OCI-LY1 (cell line): Measurements from ENCODE around the gene CDH8.

ENCODE experiments used
- H2AFZ ChIP-seq: fragments of 200-600 bp; sonication (generic), shearing (Covaris generic); 2 replicates; pipeline ENCODE4 v1.6.0; 2014; ENCODE audit warnings: antibody characterized with exemption, mild to moderate bottlenecking, low read length
- H3F3A ChIP-seq: fragments of 200-600 bp; sonication (generic), shearing (Covaris generic); 2 replicates; pipeline ENCODE4 v1.6.0; 2014; ENCODE audit warnings: mild to moderate bottlenecking, antibody characterized with exemption, low read length, moderate library complexity; ENCODE audit not compliant: insufficient read depth
- H3K27ac ChIP-seq: fragments of 200-600 bp; sonication (generic); 2 replicates; pipeline ENCODE4 v1.5.1; 2014; ENCODE audit warnings: low read length, mixed run types, mild to moderate bottlenecking, low read depth; ENCODE audit not compliant: poor library complexity, severe bottlenecking
- H3K27me3 ChIP-seq: fragments of 200-600 bp; sonication (generic); 2 replicates; pipeline ENCODE4 v1.6.0; 2014; ENCODE audit warnings: antibody characterized with exemption, mild to moderate bottlenecking, low read length, moderate library complexity; ENCODE audit not compliant: insufficient read depth
- H3K36me3 ChIP-seq: fragments of 200-600 bp; sonication (generic); 2 replicates; pipeline ENCODE4 v1.6.1; 2014; ENCODE audit warnings: mild to moderate bottlenecking, antibody characterized with exemption, low read length, moderate library complexity, mixed read lengths; ENCODE audit not compliant: insufficient read depth
- H3K4me1 ChIP-seq: fragments of 200-600 bp; sonication (generic); 2 replicates; pipeline ENCODE4 v1.5.1; 2014; ENCODE audit warnings: mild to moderate bottlenecking, low read length, moderate library complexity; ENCODE audit not compliant: insufficient read depth, severe bottlenecking
- H3K4me2 ChIP-seq: fragments of 200-600 bp; sonication (generic), shearing (Covaris generic); 2 replicates; pipeline ENCODE4 v1.6.1; 2014; ENCODE audit warnings: low read length
- H3K4me3 ChIP-seq: fragments of 200-600 bp; sonication (generic); 2 replicates; pipeline ENCODE4 v1.5.1; 2014; ENCODE audit warnings: low read length, low read depth, mild to moderate bottlenecking, mixed read lengths; ENCODE audit not compliant: poor library complexity, severe bottlenecking
- H3K79me2 ChIP-seq: fragments of 200-600 bp; shearing (Covaris generic); 2 replicates; pipeline ENCODE4 v1.6.1; 2016; ENCODE audit warnings: mixed run types, low read length, mixed read lengths; ENCODE audit not compliant: insufficient read depth
- H3K9ac ChIP-seq: fragments of 200-600 bp; sonication (generic), shearing (Covaris generic); 2 replicates; pipeline ENCODE4 v1.6.1; 2014; ENCODE audit warnings: mild to moderate bottlenecking, low read length, mixed read lengths
- H3K9me2 ChIP-seq: fragments of 200-600 bp; sonication (generic), shearing (Covaris generic); 2 replicates; pipeline ENCODE4 v1.6.1; 2014; ENCODE audit warnings: low read depth, mild to moderate bottlenecking, low read length, mixed read lengths
- H3K9me3 ChIP-seq: fragments of 200-600 bp; shearing (Covaris generic); 2 replicates; pipeline ENCODE4 v1.6.1; 2014; ENCODE audit warnings: low read length, mixed read lengths
- H4K20me1 ChIP-seq: fragments of 200-600 bp; sonication (generic), shearing (Covaris generic); 2 replicates; pipeline ENCODE4 v1.6.0; 2016; ENCODE audit warnings: mild to moderate bottlenecking, low read length; ENCODE audit not compliant: insufficient read depth
- CTCF ChIP-seq: fragments of 200-600 bp; sonication (generic), shearing (Covaris generic); IDR thresholded peaks from 2 replicates; pipeline ENCODE4 v1.5.1; 2017; ENCODE audit warnings: mild to moderate bottlenecking, antibody characterized with exemption, low read length, moderate library complexity, mixed read lengths
- EZH2 ChIP-seq: fragments of 200-600 bp; sonication (generic), shearing (Covaris generic); IDR thresholded peaks from 2 replicates; pipeline ENCODE4 v1.8.0; 2017; ENCODE audit warnings: borderline replicate concordance, mixed run types, mild to moderate bottlenecking, antibody characterized with exemption, low read length, moderate library complexity, mixed read lengths

The CDH8 gene

GRCh38 chr16:61770301-61770700, 265.9 kb downstream of the CDH8 start:
- H3K79me2 ChIP-seq: no peaks in the 10 kb centered on the region
- no peaks in the 10 kb centered on the region for H3K9me2 ChIP-seq
- no peaks in the 10 kb centered on the region for H3K36me3 ChIP-seq
- H3K9me3 ChIP-seq: no peaks in the 10 kb centered on the region
- no peaks in the 10 kb centered on the region for H3K27me3 ChIP-seq
- H3K4me3 ChIP-seq: no peak overlapping the region
- no peak overlapping the region for H3K27ac ChIP-seq
- no peaks in the 10 kb centered on the region for H3F3A ChIP-seq
- H4K20me1 ChIP-seq: no peaks in the 10 kb centered on the region
- no peak overlapping the region for H3K4me2 ChIP-seq
- H2AFZ ChIP-seq: no peak overlapping the region
- TF ChIP-seq CTCF (no peak), EZH2 (no peak)
- no peak overlapping the region for H3K9ac ChIP-seq
- no peaks in the 10 kb centered on the region for H3K4me1 ChIP-seq

GRCh38 chr16:61763991-61764390, 272.2 kb downstream of the CDH8 start:
- Histone ChIP-seq H3K79me2 (no peaks in the 10 kb centered on the region), H3K27me3 (no peaks in the 10 kb centered on the region), H3K27ac (no peak overlapping the region), H3K4me3 (no peak overlapping the region), H3K4me2 (no peak overlapping the region), H3F3A (no peaks in the 10 kb centered on the region), H3K9ac (no peak overlapping the region), H3K36me3 (no peaks in the 10 kb centered on the region), H4K20me1 (no peaks in the 10 kb centered on the region), H3K9me3 (no peaks in the 10 kb centered on the region), H2AFZ (no peak overlapping the region), H3K4me1 (no peaks in the 10 kb centered on the region), H3K9me2 (no peaks in the 10 kb centered on the region)
- TF ChIP-seq EZH2 (no peak), CTCF (no peak)

GRCh38 chr16:61763013-61763412, 273.2 kb downstream of the CDH8 start:
- H3K27me3 ChIP-seq: no peaks in the 10 kb centered on the region
- H3K4me2 ChIP-seq: no peak overlapping the region
- no peaks in the 10 kb centered on the region for H3K9me3 ChIP-seq
- H2AFZ ChIP-seq: no peak overlapping the region
- H3K9me2 ChIP-seq: no peaks in the 10 kb centered on the region
- TF ChIP-seq CTCF (no peak), EZH2 (no peak)
- no peaks in the 10 kb centered on the region for H3K4me1 ChIP-seq
- no peak overlapping the region for H3K9ac ChIP-seq
- no peak overlapping the region for H3K27ac ChIP-seq
- H4K20me1 ChIP-seq: no peaks in the 10 kb centered on the region
- H3F3A ChIP-seq: no peaks in the 10 kb centered on the region
- H3K4me3 ChIP-seq: no peak overlapping the region
- H3K79me2 ChIP-seq: no peaks in the 10 kb centered on the region
- H3K36me3 ChIP-seq: no peaks in the 10 kb centered on the region
